Stimulated activated CD4-positive, alpha-beta T cell treated with anti-CD3 and anti-CD28 coated beads, Interleukin-12 subunit alpha, Interleukin-12 subunit beta, amount 100 ng/mL, for 48 hours (primary cell): Measurements from ENCODE around the gene RRAGD.

Experiments used
- DNase-seq, 3 donors: peaks; one replicate each; pipeline ENCODE4 v3.0.0-alpha.2; 2020; ENCODE audit warnings: low read depth in 2 of 3, low spot score in 1 of 3

Gene RRAGD

DNA sequence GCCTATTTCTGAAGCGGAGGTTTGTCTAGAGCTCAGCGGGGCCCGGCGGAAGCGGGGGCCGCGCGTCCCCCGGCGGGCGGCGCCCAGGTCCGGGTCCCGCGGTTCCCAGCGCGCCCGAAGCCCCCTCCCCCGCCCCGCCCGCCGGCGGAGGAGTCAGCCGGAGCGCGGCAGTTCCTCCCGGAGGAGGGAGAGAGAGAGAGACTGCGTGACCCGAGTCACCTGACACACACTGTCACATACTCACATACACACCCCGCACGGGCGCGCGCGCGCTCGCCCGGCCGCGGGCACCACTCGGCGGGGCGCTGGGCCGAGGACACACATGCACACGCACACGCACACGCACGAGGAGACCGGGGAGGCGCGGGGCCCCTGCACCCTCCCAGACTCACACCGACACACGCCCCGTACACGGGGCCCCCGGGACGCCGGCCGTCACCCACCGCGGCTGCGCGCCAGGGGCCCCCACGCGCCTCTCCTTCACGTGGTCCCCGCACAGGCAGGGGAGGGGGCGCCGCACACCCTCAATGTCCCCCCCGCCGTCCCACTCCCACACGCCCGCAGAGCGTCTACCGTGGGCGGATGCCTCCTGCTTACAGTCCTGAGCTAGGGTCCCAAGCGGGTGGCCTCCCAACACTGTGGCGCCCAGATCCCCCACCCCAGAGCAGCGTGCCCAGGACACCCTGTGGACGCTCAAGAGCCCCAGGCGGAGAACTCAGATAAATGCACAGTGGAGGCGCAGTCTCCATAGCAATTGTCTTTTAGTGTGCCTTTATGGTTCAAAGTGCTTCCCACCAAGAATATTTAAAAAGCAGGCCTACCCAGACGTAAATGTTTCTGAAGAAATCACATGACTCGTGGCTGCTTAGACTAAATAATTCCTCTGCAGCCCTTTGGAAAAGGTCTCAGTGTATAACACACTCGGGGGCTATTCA is at the start of gene RRAGD:
TSS of gene RRAGD (minus strand) at position 203 of the 935 bp plus-strand sequence. CDS start 280 bp downstream, outside the sequence.
- DNase-seq: peak in 2 of 3 donors; percentile 35 to 51

- DNase-seq: no peak
These were observed 48.6 kb upstream of the RRAGD start for GRCh38 chr6:89460713-89461112.

DNA sequence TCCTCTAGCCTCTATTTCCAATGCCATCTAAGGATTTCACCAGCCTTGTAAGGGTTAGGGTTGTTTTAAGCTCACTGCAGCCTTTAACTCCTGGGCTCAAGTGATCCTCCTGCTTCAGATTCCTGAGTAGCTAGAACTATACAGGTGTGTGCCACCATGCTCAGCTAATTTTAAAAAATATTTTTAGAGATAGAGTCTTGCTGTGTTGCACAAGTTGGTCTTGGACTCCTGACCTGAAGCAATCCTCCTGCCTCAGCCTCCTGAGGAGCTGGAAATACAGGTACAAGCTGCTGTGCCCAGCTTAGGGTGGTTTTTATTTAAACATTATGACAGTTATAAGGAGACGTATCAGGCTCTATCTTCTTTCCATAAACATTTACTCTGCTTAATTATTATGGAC is 47.4 kb upstream of the RRAGD start:
- no peak for DNase-seq

DNA sequence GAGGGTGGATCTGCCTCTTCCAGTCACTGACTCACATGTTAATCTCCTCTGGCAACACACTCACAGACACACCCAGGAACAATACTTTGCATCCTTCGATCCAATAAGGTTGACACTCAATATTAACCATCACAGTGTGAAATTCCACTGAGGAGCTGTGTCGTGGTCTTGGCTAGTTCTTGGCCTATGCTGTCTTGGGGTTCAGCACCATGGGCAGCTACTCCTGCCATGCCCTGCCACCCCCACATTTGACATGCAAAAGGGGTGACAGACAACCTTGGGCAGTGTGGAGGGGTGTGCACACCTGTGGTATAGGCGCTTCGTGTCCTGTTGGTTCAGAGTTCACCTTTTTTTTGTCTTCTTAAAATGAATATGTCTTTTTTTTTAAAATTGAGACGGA is 46.6 kb upstream of the RRAGD start:
- no peak for DNase-seq

- no peak for DNase-seq
These were observed 42.2 kb upstream of the RRAGD start for GRCh38 chr6:89454300-89454699.

DNA sequence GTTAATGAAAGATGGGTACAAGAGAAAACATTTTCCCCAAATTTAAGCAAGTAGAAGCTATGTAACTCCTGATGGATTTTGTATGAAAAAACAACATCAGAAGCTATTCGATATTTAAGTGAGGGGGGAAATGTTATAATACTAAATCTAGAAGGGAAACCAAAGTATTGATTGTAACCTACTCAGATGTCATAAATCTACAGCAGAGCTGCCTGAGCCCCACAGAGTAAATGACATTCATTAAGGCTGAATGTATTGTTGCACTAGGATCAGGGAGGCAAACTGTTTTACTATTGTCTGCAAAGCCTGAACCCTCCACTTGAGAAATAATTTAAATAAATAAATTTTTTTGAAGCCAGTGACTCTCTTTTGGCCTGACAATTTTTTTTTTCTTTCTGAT is 40.2 kb upstream of the RRAGD start:
- DNase-seq: no peak

- no peak for DNase-seq
These were observed 37.1 kb upstream of the RRAGD start for GRCh38 chr6:89449193-89449592.

- no peak for DNase-seq
These were observed 31.6 kb upstream of the RRAGD start for GRCh38 chr6:89443658-89444057.

DNA sequence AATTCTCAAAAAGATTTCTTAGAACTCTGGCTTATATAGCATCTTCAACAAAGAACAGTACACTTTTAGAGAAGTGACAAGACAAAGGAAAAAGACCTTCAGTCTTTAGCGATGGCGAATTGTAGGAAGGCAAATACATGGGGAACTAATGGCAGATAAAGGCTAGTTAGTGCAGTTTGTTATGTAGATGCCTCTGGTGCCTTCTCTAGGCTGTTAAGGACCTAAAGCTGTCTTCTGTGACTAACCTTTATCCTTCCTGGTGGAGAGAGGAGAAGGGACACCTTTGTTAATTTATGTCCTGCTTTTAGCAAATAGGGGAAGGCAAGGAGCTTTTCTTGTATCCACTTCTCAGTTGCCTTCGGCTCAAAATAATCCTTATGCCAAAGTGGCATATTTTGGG is 28.1 kb upstream of the RRAGD start:
- DNase-seq: no peak

DNA sequence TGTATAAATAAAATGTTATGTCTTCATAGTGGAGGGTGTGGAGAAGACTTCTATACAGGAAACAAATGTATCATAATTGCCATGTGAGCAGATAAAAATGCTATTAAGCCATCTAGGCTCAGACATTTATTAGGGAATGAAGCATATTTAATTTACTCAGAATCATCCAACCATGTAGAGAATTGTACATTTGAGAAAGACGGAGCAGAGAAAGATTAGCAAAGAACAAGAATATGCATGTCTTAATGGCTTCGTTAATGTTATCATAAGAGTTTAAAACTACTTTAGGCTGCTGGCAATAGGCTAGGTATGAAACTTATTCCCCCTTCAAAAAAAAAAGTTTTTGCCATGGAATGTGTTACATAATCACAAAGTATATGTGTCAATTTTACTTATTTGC is 26.9 kb upstream of the RRAGD start:
- DNase-seq: no peak

DNA sequence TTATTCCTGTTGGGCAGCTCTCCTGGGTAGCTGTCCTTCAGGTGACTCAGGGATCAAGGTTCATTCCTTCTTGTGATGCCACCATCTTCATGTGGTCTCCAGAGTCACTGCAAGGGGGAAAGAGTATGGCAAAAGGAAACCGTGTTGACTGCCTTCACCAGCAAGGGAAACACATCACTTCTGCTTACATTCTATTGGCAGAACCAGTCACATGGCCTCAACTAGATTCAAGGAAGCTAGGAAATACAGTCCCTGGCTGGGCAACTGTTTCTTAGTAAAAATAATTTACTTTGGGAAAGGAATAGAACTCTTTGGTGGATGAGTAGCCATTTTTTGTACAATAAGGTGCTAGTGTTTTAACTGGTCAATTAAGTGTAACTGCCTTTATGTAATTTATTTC is 26.2 kb upstream of the RRAGD start:
- no peak for DNase-seq

DNA sequence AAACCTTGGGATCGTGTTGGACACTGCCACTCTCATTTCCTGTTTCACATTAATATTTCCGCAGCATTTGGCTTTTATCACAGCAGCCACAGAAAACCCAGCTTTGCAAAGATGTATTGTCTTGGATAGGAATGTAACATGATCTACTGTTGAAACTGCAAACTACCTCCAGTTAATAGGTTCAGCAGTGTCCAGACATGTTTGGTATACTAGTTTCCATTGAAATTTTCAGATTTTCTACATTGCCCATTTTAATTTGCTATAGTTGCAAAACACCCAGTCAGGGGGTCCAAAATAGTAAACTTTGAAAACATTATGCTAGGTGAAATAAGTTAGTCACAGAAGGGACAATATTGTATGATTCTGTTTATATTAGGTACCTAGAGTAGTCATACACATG is 24.2 kb upstream of the RRAGD start:
- no peak for DNase-seq

DNA sequence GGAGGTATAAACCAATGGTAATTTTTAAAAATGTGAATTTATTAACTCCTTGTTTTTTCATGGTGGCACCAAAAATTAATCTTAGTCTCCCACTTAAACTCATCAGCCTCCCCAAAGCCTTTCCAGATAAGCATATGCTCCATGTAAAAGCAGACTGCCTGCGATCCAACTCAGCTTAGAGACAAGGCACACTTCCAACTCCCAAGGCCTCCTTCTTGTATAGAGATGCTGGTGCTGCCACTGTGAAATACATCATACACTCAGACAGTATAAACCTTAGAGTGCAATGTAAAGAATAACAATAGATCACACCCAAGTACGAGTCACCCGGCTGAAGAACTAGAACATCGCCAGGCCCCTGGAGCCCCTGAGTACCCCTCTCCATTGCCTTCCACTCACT is 22.9 kb upstream of the RRAGD start:
- DNase-seq: no peak

- no peak for DNase-seq
These were observed 22.1 kb upstream of the RRAGD start for GRCh38 chr6:89434150-89434499.

DNA sequence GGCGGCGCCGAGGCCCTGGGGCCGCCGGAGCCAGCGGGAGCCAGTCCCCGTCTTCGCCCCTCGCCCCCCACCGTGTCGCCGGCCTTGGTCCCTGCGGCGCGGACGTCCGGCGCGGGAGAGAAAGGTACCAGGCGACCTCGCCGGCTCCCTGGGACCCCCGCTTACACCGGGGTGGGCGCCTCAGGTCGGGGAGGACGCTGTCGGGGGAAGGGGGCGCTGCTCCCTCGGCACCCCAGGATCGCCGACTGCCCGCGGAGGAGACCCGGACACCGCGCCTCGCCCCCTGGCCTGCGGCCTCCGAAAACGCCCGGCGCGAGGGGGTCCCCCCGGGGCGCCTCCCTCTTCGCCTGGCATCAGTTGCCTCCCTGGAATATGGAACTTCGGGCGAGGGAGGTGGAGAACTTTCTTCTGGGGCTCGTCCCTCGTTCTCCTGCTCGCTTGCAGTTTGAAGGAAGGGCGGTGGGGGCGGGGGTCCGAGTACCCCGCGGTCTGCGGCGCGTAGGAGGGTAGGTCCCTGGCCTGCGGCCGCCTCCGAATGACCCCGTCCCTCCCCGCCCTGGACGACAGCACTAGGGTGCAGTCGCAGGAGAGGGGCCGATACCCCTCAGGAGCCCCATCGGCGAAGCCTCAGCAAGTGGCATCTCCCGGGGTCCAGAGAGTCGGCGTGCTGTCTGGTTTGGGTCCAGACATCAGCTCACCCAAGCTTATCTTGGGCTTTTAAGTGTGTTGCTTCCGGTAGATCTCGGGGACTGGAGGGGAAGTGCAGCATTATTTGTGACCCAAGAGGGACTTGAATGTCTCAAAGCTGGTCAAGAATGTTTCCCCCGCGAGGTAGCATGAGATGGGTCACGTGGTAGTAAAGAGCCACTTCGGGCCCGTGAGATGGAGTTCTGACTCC is 21.4 kb upstream of the RRAGD start:
- DNase-seq: no peak

DNA sequence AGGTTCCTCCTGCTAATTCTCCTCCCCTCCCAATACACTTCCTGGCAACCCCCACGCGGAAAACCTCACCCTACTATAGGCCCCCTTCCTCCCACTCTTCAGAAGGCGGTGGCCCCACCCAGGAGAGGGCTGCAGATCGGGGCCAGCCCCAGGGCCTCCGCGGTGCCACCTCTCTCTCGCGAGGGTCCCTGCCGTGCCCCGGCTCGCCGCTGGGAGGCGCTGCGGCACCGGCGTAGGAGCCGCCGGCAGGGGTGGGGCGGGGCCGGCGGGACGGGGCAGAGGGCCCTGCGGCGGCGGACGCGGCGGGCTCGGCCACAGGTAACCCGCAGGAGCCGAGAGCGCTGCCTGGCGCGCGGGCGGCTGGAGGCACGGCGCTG is 20.8 kb upstream of the RRAGD start, which contains the start of gene ANKRD6:
TSS of gene ANKRD6 (plus strand) at position 278 of the 377 bp plus-strand sequence. CDS start 133,825 bp downstream, outside the sequence.
- peak; percentile 65 to 81 (median 77) for DNase-seq

- DNase-seq: no peak
These were observed 18.3 kb upstream of the RRAGD start for GRCh38 chr6:89430201-89430962.

DNA sequence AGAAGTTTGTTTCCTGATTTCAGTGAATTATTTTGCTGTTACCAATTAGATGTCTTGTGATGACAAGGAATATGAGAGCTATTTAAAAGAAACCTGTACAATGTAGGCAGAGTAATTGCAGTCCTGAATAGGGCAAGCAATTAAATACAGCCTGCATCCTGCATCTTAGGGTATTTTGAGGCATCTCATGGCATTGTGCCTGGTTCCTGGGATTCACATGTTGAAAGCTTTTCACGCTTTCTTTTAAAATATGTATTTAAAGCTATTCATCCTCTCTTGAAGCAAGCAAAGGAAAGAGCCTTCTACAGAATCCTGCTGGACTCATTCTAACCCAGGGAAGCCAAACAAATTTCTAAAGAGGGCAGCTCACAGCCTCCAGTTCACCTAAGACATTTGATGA is 4.7 kb upstream of the RRAGD start:
- no peak for DNase-seq

- no peak for DNase-seq
These were observed 3.1 kb upstream of the RRAGD start for GRCh38 chr6:89415185-89415584.

DNA sequence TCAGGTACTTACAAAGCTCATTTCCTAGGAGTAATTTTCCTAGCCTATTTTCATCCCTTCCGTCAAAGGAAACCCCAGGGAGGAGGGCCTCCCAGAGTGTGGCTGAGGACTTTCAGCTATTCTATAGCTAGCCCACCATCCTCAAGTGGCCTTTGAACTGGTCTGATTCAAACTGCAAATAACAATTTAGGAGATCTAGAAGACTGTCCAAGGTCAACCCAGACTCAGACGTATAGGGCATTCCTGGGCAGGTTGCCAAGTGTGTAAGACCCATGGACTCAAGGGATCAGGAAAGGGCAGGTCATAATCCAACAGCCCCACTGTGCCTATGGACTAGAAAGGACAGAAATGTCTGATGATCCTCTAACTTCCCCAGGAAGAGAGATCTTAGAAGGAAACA is 2.1 kb upstream of the RRAGD start:
- DNase-seq: no peak

- no peak for DNase-seq
These were observed 930 bp upstream of the RRAGD start for GRCh38 chr6:89413006-89413400.
